D341Med (cell line): ENCODE data around the gene SLC25A5.
A peak's percentile ranks its signal among the peaks of the same experiment; 100 is the strongest.
"Not testable (repeated sequence)": the region's sequence is repeated elsewhere in the genome, so short reads cannot be mapped to it uniquely, and the experiment has no call there.

Source experiments
- DNase-seq: peaks from one replicate; pipeline ENCODE4 v3.0.0; 2012; ENCODE audit warnings: low spot score

Gene SLC25A5

DNA sequence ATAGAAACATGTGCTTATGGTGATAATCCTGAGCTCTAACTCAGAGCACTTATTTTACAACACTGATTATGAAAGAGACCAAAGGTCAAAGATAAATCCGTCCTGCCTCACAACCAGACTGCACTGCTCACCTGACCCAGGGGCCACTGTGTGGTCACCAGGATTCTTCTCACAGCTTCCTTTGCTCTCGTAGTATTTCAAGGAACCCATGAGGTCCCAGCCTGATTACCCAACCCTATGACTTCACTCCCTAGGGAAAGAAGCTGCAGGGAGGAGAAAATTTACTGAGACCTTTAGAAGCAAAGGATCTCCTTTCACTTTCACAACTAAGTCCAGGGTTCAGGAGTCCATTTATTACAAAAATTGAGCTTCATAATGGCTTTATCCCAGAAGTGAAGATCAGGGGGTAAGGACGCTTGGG lies 9.6 kb downstream of the SLC25A5 start:
- DNase-seq: no peak

DNA sequence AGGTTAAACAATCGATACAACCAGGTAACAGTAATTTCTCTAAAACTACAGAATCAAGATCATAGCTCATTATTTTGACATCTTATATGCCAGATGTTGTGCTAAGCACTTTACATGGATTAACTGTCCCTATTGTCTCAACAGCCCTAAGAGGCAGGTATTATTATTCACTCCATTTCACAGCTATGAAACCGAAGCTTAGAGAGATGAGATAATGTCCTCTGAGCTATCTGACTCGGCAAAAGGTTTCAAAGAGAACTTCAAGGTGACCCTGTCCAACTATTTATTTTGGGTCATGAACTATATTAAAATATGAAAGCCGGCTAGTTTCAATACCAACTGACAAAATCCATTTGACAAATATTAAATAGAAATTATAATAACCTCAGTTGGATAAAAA lies 10.3 kb downstream of the SLC25A5 start:
- DNase-seq: no peak

DNA sequence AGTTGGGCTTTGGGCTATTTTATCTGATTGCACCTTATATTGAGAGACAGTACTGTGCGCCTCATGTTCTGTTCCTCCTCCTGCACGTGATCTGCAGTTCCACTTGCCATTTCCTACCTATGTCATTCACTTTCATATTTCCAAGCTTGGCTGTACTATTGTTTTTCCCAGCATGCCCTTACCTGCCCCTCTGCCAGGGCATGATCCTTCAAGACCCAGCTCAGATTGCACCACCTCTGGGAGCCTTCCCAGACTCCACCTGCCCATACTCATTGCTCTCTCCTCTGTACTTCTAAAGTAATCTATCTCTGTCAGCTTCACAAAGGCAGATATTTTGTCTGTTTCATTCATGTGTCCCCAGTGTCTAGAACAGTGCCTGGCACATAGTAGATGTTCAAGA lies 11.6 kb downstream of the SLC25A5 start:
- no peak for DNase-seq

DNA sequence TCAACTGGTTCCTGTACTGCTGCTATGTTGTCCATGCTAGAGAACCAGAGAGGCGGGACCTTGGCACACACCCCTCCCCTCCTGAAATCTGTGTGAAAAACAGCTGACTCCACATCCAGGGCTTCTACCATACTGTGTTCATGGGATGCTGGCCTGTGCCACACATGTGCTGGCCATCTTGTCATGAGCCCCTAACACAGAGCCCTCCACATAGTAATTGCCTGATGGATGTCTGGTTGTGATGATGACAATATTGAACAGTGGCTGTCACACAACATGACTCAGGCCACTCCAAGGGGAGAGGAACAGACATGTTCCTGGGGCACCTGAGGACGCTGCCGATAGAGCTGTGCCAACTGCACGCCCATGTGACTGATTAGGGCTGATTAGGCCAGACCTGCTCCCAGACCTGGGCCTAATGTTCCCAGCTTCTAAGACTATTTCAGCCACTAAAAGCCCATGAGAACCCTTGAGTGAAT lies 13.1 kb downstream of the SLC25A5 start:
- DNase-seq: no peak

DNA sequence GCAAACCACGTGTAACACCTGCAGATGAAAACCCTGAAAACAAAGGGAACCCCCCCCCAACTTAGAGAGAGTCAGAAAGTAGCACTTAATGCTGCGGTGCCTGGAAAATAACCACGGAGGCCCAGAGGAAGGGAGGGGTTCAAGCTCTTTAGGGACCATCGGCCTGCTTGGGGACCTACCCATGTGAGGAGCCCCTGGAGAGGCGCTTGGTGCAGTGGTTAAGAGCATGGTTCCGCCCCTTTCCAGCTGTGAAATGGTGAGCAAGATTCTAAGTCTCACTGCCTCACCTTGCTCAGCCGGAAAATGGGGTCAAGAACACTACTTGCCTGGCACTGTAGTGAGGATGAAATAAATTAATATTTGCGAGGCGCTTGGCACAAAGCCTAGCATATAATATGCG lies 13.8 kb downstream of the SLC25A5 start:
- DNase-seq: no peak

DNA sequence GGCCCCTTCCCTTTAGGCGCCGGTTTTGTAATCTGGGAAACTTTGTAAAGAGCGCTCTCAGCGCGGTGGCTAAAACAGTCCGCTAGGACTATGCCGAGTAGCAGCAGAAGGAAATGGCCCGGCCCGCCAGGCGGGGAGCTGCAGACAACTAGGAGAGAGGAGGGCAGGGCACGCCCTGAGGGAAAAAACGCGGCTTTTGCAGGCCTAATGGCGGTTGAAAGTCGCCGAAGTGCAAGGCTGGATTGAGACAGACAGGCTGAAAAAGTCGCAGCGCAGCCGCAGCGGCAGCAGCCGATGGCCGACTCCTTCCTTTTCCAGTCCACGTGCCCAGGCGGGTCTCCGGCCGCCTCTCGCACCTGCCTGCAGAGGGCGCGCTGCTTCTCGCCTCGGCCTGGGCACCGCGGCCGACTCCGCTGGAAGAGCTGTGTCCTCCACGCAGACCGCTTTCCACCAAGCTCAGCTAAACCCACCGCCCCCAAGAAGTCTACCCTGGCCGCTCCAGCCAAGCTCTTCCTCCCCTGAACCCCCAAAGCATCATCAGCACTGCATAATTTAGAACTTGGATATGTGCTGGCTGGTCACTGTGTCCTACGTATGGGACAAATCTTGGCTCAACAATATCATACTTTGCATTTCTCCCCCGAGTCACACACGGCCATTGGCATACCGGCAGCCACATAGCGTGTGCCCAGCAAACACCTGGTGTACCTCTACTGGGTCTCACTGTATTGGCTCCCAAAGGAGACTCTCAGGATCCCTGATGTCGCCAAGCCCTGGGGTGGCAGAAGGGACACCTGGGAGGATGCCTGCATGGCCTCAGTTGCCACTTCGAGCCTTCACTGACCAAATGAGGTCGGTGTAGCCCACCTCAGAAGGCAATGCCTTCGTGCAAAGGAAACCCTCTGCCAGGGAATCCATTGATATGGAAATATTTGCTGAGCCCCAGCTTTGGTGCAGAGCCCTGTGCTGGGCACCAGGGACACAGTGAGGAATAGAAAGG lies 14.5 kb downstream of the SLC25A5 start:
- no peak for DNase-seq

DNA sequence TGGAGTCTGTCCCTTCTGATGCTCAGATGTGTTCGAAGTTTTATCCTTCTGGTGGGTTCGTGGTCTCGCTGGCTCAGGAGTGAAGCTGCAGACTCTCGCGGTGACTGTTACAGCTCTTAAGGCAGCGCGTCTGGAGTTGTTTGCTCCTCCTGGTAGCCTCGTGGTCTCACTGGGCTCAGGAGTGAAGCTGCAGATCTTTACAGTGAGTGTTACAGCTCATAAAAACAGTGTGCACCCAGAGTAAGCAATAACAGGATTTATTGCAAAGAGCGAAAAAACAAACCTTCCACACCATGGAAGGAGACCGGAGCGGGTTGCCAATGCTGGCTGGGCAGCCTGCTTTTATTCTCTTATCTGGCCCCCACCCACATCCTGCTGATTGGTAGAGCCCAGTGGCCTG lies 18.5 kb downstream of the SLC25A5 start:
- no peak for DNase-seq

DNA sequence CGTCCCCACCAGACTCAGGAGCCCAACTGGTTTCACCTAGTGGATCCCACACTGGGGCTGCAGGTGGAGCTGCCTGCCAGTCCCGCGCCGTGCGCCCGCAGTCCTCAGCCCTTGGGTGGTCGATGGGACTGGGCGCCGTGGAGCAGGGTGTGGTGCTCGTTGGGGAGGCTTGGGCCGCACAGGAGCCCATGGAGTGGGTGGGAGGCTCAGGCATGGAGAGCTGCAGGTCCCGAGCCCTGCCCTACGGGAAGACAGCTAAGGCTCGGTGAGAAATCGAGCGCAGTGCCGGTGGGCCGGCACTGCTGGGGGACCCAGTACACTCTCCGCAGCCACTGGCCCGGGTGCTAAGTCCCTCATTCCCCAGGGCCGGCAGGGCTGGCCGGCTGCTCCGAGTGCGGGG lies 19.5 kb downstream of the SLC25A5 start:
- not testable (repeated sequence) for DNase-seq

DNA sequence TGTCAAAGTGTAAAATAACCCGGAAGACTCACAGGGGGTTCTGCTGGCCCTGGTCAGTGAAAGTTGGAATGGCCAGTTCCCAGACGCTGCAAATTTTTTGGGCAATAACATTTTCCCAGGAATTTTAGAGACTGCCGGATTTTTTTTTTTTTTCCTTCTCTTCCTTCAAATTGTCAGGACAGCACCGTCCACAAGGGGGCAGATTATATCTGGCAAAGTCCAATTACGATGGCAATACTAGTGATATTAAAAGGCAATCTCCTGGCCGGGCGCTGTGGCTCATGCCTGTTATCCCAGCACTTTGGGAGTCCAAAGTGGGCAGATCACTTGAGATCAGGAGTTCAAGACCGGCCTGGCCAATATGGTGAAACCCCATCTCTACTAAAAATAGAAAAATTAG lies 20.5 kb downstream of the SLC25A5 start:
- peak; percentile 56 for DNase-seq

DNA sequence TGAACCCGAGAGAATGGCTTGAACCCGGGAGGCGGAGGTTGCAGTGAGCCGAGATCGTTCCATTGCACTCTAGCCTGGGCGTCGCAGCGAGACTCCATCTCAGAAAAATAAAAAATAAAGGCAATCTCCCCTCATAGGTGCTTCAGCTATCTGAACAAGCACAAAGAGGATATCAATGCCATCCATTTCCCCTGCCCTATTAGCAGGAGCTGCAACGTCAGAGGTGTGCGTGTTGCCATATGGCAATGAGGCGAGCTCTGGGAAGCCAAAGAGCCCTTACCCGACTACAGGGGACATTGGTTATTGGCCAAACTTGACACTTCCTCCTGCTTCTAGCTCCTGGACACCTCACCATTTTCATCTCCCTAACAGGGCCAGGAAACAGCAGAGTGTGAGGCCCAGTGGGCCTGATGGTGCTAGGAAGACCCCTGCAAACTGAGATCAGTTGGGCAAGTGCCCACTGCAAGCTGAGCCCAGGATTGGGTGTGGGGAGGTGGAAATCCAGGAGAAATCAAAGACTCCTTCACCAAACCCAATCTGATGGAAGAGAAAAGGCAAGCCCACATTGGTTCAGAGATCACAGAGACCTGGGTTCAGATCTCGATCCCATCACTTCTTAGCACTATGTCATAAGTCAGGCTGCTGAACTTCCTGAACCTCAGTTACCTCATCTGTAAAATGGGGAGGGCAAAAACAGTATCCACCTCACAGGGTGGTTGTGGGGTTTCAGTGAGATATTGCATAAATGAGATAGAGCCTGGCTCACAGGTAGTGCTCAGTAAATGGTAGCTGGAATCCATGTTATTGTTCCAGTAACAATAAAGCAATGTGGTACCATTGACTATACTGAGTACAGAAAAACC lies 21.2 kb downstream of the SLC25A5 start:
- no peak for DNase-seq

DNA sequence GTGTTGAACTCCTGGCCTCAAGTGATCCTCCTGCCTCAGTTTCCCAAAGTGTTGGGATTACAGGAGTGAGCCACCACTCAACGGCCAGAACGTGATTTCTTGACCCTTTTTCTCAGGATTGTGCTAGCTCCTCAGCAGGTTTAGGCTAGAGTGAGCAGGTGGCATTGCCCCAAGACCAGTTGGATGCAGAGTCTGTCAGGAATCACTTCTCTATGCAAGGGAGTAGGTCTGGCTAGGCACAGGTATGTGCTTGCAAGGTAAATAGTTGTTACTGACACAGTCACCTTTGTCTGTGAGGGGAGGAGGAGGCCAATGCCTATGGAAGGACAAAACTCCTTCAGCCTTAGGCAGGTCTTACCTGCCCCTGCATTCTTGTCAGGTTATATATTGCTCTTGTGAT lies 24.2 kb downstream of the SLC25A5 start:
- DNase-seq: no peak

DNA sequence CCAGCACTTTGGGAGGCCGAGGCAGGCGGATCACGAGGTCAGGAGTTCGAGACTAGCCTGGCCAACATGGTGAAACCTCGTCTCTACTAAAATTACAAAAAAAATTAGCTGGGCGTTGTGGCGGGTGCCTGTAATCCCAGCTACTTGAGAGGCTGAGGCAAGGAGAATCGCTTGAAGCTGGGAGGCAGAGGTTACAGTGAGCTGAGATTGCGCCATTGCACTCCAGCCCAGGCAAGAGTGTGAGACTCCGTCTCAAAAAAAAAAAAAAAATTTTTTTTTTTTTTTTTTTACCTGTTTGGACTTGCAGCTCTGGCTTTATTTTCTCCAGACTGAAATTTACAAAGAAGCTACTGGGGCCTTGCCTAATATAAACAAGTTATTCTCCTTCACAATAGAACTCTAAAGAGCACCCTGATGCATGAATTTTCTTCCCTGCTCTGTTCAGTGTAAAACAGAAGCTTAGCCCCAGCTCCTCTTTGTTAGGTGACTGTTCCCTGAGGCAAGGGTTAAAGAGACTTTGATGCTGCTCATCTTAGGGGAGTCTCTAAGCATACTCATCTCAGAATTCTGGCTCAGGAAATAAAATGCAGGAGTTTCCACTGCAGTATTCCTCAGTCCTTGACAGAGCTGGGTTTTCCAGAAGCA lies 25.7 kb downstream of the SLC25A5 start:
- DNase-seq: not testable (repeated sequence)

DNA sequence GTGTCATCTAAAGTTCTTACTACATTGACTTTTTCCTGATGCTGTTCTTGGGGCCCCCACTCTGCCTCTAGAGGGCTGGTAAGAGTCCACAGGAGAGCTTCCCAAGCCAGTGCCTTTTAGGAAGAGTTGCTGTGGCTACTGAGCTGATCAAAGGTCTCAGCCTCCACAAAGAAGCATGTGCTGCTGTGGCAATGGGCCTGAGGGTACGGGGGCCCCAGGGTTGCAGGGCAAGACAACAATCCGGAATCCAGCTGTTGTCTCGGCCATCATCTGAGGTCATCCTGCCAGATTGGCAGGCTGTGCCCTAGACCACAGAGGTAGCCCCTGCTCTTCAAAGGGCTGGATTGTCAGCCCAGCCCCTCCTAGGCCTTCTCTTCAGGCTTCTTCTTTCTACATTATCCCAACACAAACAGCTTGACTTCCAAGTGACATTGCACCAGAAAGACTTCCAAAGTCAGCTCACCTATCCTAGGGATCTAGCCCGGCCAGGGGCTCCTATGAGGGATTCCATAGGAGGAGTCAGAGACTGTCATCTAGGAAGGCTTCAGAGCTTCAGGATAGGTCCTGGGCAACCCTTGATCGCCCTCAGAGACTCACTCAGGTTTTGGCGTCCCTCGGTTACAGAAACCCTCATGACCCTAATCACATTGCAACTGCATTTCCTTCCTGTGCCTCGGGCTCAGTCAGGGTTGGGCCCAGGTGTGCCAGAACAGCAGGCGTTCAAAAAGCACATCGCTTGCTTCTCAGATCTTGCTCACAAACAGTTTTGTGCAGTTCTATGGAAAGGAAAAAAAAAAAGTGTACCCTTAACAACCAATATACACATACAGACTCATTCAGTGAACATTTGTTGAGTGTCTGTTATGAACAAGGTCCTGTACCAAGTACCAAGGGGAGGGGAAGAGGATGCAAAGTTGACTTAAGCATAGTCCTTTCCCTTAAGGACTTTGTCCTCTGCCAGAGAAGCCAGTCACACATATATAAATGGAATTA lies 27.8 kb downstream of the SLC25A5 start:
- no peak for DNase-seq

DNA sequence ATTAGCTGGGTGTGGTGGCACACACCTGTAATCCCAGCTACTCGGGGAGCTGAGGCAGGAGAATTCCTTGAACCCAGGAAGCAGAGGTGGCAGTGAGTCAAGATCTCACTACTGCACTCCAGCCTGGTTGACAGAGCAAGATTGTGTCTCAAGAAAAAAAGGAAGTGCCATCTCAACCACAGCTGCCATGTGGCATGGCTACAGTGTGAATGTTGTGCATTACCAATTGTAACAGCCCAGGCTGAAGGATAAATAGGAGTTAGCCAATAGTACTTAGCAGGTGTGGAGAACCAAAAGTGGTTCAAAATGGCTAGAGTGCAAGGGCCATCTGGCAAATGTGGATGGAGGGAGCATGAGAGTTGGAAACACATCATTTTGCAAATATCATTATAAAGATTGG lies 28.9 kb downstream of the SLC25A5 start:
- no peak for DNase-seq

DNA sequence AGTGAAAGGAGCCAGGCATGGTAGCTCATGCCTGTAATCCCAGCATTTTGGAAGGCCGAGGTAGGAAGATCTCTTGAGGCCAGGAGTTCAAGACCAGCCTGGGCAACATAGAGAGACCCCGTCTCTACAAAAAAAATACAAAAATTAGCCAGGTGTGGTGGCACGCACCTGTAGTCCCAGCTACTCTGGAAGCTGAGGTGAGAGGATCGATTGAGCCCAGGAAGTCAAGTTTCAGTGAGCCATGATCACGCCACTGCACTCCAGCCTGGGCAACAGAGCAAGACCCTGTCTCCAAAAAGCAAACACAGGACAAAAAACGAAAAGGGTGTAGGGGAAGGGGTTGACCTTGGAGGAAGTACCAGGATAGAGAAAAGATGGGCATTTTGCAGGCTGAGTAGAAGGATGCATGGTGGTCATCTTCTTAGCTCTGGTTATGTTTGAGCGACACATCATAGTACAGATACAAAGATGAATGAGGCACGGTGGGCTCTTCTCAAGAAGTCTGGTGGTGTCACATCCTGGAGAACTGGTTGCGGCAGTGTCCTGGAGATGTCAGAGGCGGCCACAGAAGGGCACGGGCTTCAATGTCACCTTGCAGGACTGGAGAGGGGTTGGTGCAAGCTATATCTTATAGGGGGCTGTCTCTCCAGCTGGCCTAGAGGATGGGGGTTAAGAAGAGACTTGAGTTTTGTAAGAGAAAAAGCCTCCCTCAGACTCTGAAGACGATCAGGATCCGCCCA lies 32.0 kb downstream of the SLC25A5 start:
- no peak for DNase-seq

DNA sequence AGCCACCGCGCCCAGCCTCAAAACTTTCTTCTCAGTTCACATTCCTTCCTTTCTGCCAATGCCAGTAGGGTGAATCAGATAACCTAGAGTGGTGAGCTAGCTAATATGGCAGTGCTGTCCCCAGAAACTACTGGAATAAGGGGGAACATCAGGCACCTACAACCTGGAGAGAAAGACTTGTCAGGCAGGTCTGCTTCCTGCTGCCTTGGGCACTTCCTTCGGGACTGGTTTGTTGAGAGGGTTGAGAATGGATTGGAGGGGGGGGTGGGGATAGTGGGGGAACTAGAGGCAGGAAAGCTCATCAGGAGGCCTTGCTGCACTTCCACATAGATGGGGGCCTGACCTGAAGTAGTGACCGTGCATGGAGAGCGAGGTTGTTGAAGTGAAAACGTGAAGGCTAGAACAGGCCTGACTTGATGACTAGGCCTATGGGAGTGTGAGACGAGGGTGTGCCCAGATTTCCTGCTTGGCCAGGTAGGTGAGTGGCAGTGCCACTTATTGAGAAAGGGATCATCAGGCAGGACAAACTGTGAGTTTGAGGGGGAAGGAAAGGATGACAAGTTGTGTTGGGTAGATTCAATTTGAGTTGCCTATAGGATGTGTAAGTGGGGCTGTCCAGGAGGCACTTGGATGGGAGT lies 33.4 kb downstream of the SLC25A5 start:
- DNase-seq: no peak

DNA sequence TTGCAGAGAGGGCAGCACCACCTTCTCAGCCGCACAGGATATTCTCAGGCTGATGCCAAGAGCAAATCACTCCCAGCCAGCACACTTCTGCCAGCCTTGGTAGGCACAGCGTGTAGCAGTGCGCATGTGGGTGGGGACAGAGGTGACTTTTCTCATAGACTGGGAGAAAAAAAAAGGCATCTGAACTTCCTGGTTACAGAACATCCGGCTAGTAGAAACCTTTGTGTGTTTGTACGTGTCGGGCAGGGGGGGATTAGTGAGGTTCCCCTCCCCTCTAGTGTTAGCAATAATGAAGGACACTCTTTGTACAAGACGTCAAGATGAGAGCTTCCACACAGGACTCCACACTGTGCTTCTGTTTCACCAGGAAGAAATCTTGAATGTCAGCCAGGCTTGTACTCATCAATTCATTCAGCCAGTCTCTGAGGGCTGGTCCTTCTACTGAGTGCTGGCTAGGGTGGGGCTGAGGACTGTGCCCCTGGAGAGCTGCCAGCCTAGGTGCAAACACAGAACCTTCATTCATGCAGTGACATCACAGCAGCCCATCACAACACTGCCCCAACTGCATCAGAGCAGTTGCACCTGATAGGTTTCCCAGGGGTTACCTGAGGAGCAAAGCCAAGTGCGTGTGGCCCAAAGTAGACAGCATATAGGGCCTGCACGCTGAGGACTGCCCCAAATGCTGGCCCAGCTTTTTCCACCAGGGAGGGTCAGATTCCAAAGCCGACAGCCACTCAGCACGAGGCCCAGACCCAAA lies 34.7 kb downstream of the SLC25A5 start:
- no peak for DNase-seq

DNA sequence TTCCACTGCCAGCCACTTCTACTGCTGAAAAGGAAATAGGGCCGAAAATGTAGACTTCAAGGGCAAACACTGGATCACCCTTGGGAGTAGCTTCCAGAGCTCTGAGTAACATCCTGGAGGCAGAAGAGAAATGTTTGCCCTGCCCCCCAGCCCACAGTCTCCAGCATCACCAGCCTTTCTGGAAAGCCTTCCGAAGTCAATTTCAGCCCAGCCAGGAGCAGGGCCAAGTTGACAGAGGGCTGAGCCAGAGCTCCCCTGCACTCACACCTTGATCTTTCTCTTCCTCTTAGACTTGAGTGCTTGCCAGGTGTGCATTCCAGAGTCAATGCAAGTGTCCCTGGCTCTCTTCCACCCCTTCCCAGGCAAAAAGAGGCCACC lies 35.2 kb downstream of the SLC25A5 start:
- DNase-seq: no peak

DNA sequence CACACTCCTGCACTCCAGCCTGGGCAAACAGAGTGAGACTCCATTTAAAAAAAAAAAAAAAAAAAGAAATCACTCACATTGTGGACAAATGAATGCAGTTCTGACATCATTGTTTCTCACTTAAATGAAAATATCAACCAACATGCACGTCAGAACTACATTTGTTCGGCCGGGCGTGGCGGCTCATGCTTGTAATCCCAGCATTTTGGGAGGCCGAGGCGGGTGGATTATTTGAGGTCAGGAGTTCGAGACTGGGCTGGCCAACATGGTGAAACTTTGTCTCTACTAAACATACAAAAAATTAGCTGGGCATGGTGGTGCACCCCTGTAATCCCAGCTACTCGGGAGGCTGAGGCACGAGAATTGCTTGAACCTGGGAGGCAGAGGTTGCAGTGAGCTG lies 36.9 kb downstream of the SLC25A5 start:
- not testable (repeated sequence) for DNase-seq
